ENCODE data around the gene SH2D5.
"Not testable (repeated sequence)": the region's sequence is repeated elsewhere in the genome, so short reads cannot be mapped to it uniquely, and the experiment has no call there.

SH2D5 gene

GRCh38 chr1:20728371-20729154 is 3.9 kb downstream of the SH2D5 start:
- no peak for DNase-seq (ENCODE audit: low spot score)

DNA sequence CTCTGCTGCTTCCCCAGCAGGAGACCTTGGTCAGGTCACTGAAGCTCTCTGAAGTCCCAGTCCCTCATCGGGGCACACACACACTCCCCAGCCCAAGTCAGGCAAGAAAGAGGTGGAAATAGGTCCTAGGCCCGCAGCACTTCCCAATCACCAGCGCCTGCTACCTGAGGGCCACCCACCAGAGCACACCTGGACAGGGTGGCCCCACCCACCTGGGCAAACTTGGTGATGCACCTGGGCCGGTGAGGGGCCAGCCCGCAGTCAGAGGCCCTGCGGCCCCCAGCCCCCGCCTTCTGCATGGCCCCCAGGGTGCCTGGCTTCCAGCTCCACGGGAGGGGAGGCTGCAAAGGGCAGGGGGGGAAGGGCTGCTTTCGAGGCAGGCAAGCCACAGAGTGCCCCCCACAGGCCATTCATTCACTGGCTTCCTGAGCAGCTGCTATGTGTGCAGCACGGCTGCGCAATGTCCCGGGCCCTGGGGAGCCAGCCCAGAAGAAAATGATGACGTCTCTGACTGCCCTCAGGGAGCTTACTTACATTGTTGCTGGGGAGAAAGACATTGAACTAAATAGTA is 4.7 kb downstream of the SH2D5 start:
- no peak for DNase-seq (ENCODE audit: low spot score)

- DNase-seq (ENCODE audit: low spot score), result no peak
These were observed 5.4 kb downstream of the SH2D5 start for GRCh38 chr1:20726932-20727745.

DNA sequence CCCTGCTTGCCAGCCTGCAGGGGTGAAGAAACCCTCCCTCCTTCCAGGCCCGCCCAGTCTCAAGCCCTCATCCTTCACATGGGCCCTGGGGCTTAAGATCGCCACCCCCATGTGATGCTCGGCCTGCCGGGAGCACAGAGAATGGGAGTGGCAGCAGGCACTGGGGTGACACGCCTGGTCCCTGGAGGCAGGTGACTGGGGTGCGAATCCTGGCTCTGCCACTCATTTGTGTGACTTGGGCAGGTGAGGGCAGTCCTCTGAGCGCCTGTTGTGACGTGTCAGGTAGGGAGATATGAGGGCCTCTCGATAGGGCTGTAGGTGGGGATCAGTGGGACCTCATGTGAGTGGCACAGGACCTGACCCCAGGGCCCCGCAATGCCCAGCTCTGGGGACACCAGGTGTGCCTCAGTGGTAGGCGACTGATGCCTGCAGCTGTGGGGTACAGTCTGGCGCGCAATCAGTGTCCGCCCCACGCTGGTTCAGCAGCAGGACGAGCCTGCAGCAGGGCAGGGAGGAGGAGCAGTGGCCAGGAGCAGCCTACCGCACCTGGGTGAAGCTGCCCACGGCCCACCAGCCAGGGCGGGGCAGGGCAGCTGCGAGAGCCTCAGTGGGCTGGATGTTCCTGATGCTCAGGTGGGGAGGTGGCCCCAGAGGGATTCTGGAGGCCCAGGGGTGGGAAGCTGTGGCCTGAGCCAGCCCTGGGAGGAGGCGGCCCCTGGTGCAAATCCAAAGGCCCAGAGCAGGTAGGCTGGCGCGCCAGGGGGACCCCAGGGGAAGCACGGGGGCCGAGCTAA is 6.2 kb downstream of the SH2D5 start:
- no peak for DNase-seq (ENCODE audit: low spot score)

- no peak for DNase-seq (ENCODE audit: low spot score)
These were observed 7.0 kb downstream of the SH2D5 start for GRCh38 chr1:20725189-20726117.

GRCh38 chr1:20724364-20725188 is 7.9 kb downstream of the SH2D5 start:
- no peak for DNase-seq (ENCODE audit: low spot score)

DNA sequence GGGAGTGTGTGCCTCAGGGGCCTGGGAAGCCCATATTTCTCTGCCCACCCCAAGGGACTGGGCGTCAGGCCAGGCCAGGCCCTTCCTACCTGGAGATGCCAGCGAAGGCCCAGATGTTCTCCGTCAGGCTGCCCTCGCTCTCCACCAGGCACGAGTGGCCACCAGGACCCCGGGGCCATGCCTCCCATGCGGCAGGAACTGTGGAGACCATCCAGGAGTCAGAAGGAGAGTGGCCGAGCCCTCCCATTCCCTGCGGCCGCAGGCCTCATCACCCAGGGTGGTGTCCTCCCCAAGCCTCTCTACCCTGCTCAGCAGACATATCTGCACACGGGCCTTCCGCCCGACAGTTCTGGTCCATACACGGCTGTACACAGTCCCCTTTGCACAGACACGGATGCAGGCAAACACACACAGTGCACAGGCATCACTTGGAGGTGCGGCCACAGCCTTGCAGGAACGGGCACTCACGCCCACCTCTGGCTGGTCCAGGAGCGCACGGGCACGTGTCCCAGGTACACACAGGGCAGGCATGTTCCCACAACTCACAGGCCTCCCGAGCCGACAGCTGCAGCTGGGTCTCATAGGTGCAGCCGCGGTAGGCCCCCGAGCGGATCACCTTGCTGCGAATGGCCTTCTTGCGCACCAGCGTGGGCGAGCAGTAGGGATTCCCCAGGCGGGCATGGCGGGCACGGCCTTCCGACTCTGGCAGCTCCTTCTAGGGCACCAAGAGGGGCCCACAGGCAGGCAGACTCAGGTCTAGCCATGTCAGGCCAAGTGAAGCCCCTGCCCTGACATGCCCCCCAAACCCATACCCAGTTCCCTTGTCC is 8.8 kb downstream of the SH2D5 start:
- DNase-seq (ENCODE audit: low spot score), result no peak

- no peak for DNase-seq (ENCODE audit: low spot score)
These were observed 9.4 kb downstream of the SH2D5 start for GRCh38 chr1:20723159-20723536.

GRCh38 chr1:20721117-20722061 is 11.1 kb downstream of the SH2D5 start:
- no peak for DNase-seq (ENCODE audit: low spot score)

GRCh38 chr1:20720631-20721091 is 11.8 kb downstream of the SH2D5 start:
- no peak for DNase-seq (ENCODE audit: low spot score)

DNA sequence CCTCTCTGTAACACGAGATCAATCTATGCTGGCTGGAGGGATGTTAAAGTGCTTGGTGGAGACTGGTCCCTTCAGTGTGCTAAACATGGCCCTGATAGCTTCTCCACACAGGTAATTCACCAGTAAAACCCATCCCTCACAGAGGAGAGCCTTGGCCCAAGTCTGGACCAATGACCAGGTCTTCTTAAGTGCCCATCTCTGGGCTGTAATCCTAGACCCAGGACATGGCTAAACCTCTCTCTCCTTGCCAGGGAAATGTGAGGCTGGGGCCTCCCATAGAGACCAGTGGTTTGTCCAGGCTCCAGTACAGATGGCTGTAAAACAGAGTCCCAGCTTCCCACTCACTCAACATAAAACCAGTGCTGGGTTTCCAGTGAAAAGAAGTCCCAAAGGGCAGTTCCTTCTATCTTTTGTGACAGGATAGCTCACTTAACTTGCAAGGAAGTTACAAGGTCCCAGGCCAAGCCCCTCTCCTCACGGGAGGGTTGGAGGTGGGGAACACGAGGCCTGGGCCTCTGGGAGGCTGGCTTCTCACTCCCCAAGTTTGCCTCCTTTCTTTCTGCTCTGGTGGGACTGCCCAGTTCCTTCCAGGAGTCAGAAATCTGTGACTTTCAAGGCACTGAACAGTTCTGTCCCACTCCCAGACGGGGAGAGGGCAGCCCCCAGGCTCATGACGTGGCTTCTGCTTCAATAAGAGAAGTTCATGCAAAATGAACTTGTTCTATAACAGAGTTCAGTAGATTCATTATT is 12.5 kb downstream of the SH2D5 start:
- DNase-seq (ENCODE audit: low spot score), result no peak

- no peak for DNase-seq (ENCODE audit: low spot score)
These were observed 13.2 kb downstream of the SH2D5 start for GRCh38 chr1:20719261-20719660.

- DNase-seq (ENCODE audit: low spot score), result not testable (repeated sequence)
These were observed 14.1 kb downstream of the SH2D5 start for GRCh38 chr1:20718343-20718882.

DNA sequence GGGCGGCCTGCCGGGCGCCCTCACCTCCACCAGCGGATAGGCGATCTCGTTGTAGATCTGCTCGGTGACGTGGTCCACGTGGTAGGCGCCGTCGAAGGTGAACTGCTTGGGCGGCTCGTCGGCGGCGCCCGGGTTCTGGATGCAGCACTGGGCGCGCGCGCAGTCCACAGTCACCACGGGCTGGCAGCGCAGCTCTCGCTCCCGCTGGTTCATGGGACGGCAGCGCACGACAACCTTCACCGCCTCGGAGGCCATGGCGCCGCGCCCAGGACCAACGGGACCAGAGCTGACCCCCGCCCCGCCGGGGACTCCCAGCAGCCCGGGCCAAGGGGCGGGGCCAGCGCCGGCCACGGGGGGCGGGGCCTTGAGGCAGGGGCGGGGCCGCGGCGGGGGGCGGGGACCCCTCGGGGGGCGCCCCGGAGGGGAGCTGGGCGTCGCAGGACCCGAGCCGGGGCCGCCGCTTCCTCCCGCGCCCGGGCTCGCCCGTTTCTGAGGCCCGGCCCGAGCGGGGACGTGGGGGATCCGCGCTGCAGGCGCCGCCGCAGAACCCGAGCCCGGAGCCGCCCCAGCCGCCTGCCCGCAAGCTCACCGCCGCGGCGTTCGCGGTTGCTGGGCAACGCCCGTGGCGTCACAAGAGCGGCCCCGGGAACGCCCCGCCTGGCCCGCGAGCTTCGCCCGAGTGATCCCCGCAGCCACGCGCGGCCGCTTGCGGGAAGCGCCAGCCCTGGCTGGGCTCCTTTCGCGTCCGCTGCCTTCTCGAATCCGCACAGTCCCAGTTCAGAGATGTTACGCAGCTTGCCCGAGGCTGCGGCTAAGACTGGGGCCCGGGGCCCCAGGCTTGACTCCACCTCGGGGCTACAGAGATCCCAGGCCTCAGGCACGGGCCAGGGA is 14.8 kb downstream of the SH2D5 start, which contains the start of gene KIF17:
Gene KIF17 (minus strand): TSS at position 556 of the 891 bp plus-strand sequence. CDS start 301 bp downstream, at position 255.
- DNase-seq (ENCODE audit: low spot score), result peak; percentile 38

GRCh38 chr1:20716232-20716631 is 16.3 kb downstream of the SH2D5 start:
- no peak for DNase-seq (ENCODE audit: low spot score)

- DNase-seq (ENCODE audit: low spot score), result no peak
These were observed 17.1 kb downstream of the SH2D5 start for GRCh38 chr1:20715406-20715805.

Data from activated CD4-positive, alpha-beta T cell treated with anti-CD3 and anti-CD28 coated beads, Interleukin-2, Interleukin-4, amounts not matched to agents 100 ng/mL and 50 ng/mL, durations not matched to agents 16 hours and 8 hours (primary cell).